Smooth muscle cell (in vitro differentiated cells): ENCODE measurements around the gene TRANK1. TPM values are rescaled to one million over a fixed set of nuclear protein-coding genes. Genes with fewer than 3 reads are reported as not detected.

Experiments used
- DNase-seq: peaks from one replicate; lab custom pipeline; 2025; ENCODE audit not compliant: unreplicated experiment; lab: John Stamatoyannopoulos, UW
- H2AFZ ChIP-seq: fragments of 200-600 bp; sonication (generic); 2 replicates; pipeline ENCODE4 v1.6.0; 2016; ENCODE audit warnings: antibody characterized with exemption, low read depth, mild to moderate bottlenecking
- H3F3A ChIP-seq: fragments of 200-600 bp; sonication (generic); 2 replicates; pipeline ENCODE4 v1.6.0; 2017; ENCODE audit warnings: antibody characterized with exemption, low read depth
- H3K27ac ChIP-seq: fragments of 200-600 bp; sonication (generic); 2 replicates; pipeline ENCODE4 v1.5.1; 2016; ENCODE audit warnings: low read depth, mild to moderate bottlenecking
- H3K27me3 ChIP-seq: fragments of 200-600 bp; sonication (generic); 2 replicates; pipeline ENCODE4 v1.6.1; 2016; ENCODE audit warnings: low read depth, mild to moderate bottlenecking
- H3K36me3 ChIP-seq: fragments of 200-600 bp; sonication (generic); 2 replicates; pipeline ENCODE4 v1.5.1; 2016; ENCODE audit warnings: low read depth
- H3K4me1 ChIP-seq: fragments of 200-600 bp; sonication (generic); 2 replicates; pipeline ENCODE4 v1.5.1; 2016; ENCODE audit warnings: low read depth
- H3K4me2 ChIP-seq: fragments of 200-600 bp; sonication (generic); 2 replicates; pipeline ENCODE4 v1.6.0; 2016; ENCODE audit warnings: mild to moderate bottlenecking
- H3K4me3 ChIP-seq: fragments of 200-600 bp; sonication (generic); 2 replicates; pipeline ENCODE4 v1.5.1; 2016; ENCODE audit warnings: mild to moderate bottlenecking
- H3K79me2 ChIP-seq: fragments of 200-600 bp; sonication (generic); 2 replicates; pipeline ENCODE4 v1.6.0; 2016; ENCODE audit warnings: low read depth, mild to moderate bottlenecking
- H3K9ac ChIP-seq: fragments of 200-600 bp; sonication (generic); 2 replicates; pipeline ENCODE4 v1.6.0; 2016; ENCODE audit warnings: low read depth
- H3K9me3 ChIP-seq: fragments of 200-600 bp; sonication (generic); replicated peaks from 2 replicates; pipeline ENCODE4 v1.5.1; 2016; ENCODE audit warnings: low read depth
- H4K20me1 ChIP-seq: fragments of 200-600 bp; sonication (generic); 2 replicates; pipeline ENCODE4 v1.6.0; 2016; ENCODE audit warnings: low read depth
- WGBS: methylation state at CpG from one replicate; pipeline ENCODE4 v1.1.7; 2016; ENCODE audit warnings: low lambda C conversion rate; 5-methylcytosine and 5-hydroxymethylcytosine counted together
- polyA plus RNA-seq: library from polyadenylated mRNA; unstranded; fragments of >200 nt; fragmentation: Nextera tagmentation; extraction: Ambion mirVana; gene quantifications from 2 replicates; pipeline ENCODE4 v1.2.1, GENCODE V29; 2016
- small RNA-seq: library from RNA; depleted of rRNA; stranded (forward); fragments of <200 nt; gene quantifications from one replicate; pipeline ENCODE3, GENCODE V24; 2014
- total RNA-seq: library from RNA; depleted of rRNA; stranded (reverse); fragments of >200 nt; gene quantifications from 2 replicates; pipeline ENCODE4 v1.2.3, GENCODE V29; 2014
- TF ChIP-seq, protein P1 (sequence below): fragments of 200-600 bp; sonication (generic); IDR thresholded peaks from 2 replicates; pipeline ENCODE4 v1.5.1; 2017; ENCODE audit warnings: borderline replicate concordance, mild to moderate bottlenecking, antibody characterized with exemption; ENCODE audit not compliant: insufficient read depth, poor library complexity, severe bottlenecking

Gene TRANK1
- total and polyA plus RNA-seq, 2 experiments from 2014 or later = 2.4 to 5.2 TPM

DNA sequence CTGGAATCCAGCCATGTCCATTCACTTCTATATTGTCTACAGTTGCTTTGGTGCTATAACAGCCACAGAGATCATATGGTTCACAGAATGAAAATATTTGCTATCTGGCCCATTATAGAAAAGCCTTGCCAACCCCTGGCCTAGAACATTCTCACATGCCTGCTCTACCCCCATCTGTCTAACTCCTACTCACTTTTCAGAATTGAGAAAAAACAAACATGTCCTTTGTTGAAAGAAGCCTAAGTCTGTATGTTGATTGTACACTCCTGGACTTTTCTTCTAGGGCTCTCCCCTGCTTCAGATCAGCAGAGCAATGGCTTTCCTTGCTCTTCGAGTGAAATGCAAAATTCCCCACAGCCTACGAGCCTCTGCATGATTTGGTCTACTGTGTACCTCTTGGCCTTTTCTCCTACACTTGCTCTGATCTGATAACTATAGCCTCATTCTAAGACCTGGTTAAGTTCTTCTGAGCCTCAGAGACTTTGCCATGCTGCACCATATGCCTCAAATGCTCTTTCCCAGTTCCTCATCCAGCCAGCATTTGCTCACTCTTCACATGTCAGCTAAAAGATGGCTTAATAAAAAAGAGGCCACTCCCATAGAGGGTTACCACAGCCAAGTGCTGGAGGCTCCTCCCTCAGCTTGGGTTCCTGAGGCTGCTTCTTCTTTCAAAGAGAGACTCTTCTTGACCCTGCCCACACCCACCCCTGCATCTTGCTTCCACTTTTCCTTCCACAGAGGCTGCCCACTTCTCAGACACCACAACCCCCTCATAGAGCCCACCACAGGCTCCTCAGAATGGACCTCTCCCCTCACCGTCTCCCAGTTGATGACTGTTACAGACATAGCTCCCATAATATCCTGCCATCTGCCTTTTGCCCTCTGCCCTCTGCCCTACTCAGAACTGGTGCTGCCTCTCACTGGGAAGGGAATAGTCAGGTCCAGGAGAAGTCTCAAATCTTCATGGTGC is 157.6 kb downstream of the TRANK1 start:
- no peak for DNase-seq
- no peak overlapping the region for H3K4me2 ChIP-seq
- TF ChIP-seq, protein P1, sequence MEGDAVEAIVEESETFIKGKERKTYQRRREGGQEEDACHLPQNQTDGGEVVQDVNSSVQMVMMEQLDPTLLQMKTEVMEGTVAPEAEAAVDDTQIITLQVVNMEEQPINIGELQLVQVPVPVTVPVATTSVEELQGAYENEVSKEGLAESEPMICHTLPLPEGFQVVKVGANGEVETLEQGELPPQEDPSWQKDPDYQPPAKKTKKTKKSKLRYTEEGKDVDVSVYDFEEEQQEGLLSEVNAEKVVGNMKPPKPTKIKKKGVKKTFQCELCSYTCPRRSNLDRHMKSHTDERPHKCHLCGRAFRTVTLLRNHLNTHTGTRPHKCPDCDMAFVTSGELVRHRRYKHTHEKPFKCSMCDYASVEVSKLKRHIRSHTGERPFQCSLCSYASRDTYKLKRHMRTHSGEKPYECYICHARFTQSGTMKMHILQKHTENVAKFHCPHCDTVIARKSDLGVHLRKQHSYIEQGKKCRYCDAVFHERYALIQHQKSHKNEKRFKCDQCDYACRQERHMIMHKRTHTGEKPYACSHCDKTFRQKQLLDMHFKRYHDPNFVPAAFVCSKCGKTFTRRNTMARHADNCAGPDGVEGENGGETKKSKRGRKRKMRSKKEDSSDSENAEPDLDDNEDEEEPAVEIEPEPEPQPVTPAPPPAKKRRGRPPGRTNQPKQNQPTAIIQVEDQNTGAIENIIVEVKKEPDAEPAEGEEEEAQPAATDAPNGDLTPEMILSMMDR = no peak
- no peak overlapping the region for H3K4me3 ChIP-seq
- no peak overlapping the region for H3K27ac ChIP-seq
- no peak overlapping the region for H2AFZ ChIP-seq
- no peaks in the 10 kb centered on the region for H3K4me1 ChIP-seq
- H3F3A ChIP-seq = no peaks in the 10 kb centered on the region
- no peak overlapping the region for H3K9ac ChIP-seq
- no peaks in the 10 kb centered on the region for H3K36me3 ChIP-seq
- no peaks in the 10 kb centered on the region for H3K9me3 ChIP-seq
- peaks cover 18% of the 10 kb centered on the region for H3K27me3 ChIP-seq
- no peaks in the 10 kb centered on the region for H3K79me2 ChIP-seq
- 70% methylated on average over 3 of the region's 3 CpGs for WGBS
- no peaks in the 10 kb centered on the region for H4K20me1 ChIP-seq

DNA sequence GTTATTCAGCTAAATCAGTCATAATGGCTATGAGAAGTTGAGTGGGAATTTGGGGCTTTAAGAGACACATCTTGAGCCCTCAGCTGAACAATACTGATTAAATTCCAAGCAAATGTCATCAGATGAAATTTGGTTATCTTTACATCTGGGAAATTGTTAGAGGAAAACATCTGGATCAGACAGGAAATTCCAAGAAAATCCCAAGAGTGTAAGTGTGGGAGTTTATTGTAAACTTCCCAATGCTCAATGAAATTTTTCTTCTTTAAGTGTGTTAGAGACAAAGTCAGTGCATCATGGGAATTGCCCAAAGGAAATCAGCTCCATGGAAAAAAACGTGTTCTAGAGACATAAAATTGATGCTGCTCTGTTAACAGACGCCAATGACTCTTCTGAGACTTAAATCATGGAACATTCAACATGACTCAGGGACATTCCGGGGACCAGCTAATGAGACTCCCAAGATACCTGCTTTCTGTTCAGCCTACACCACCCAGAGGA is 160.7 kb downstream of the TRANK1 start:
- Histone ChIP-seq H3K36me3 (no peaks in the 10 kb centered on the region), H3K4me3 (no peak overlapping the region), H2AFZ (no peak overlapping the region), H3F3A (no peaks in the 10 kb centered on the region), H3K27me3 (peaks cover 5% of the 10 kb centered on the region), H3K79me2 (no peaks in the 10 kb centered on the region), H3K4me2 (no peak overlapping the region), H4K20me1 (no peaks in the 10 kb centered on the region), H3K9me3 (no peaks in the 10 kb centered on the region), H3K27ac (no peak overlapping the region), H3K4me1 (no peaks in the 10 kb centered on the region), H3K9ac (no peak overlapping the region)
- WGBS = 42% methylated on average over 3 of the region's 3 CpGs
- TF ChIP-seq, protein P1 = no peak
- no peak for DNase-seq

DNA sequence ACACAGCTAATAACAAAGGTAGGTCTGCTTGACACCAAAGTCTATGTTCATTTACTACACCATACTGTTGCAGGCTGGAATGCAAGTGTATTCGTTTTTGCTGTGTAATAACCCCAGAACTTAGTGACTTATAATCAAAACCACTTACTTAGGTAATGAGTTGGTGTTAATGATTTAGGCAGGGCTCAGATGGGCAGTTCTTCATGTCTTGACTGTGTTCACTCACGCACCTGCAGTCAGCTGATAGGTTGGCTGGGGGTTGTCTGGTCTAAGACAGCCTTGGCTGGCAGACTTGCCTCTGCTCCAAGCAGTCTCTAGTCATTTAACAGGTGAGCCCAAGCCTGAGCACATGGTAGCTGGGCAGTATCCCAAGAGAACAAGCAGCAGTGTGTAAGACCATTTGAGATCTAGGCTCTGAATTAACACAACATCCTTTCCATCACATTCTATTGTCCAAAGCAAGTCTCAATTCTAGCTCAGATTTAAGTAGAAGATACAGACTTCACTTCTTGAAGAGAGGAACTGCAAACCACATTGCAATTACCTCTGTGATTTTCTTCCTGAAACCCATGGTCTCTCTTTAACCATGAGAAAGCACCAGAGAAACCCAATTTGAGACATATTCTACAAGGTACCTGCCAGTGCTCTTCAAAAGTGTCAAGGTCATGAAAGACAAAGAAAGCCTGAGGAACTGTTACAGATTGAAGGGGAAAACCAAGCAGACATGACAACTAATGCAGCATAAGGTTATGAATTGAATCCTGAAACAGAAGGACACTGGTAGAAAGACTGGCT is 167.2 kb downstream of the TRANK1 start:
- no peak overlapping the region for H3K4me3 ChIP-seq
- no peaks in the 10 kb centered on the region for H3K9me3 ChIP-seq
- 81% methylated on average over 2 of the region's 2 CpGs for WGBS
- H3K79me2 ChIP-seq = no peaks in the 10 kb centered on the region
- H4K20me1 ChIP-seq = no peaks in the 10 kb centered on the region
- no peaks in the 10 kb centered on the region for H3F3A ChIP-seq
- H3K4me2 ChIP-seq = no peak overlapping the region
- TF ChIP-seq, protein P1 = no peak
- H3K4me1 ChIP-seq = no peaks in the 10 kb centered on the region
- H3K36me3 ChIP-seq = no peaks in the 10 kb centered on the region
- H3K27me3 ChIP-seq = peaks cover 28% of the 10 kb centered on the region
- H3K9ac ChIP-seq = no peak overlapping the region
- no peak overlapping the region for H3K27ac ChIP-seq
- no peak for DNase-seq
- no peak overlapping the region for H2AFZ ChIP-seq

Small RNAs within 50 kb of the gene (small RNA-seq; reads per million reads assigned to genes)
- not detected for gene RNU6ATAC4P

Other genes starting within 250 kb of the TRANK1 start
- not detected in 2 replicates for gene DCLK3, start 180.5 kb downstream of the TRANK1 start, total RNA-seq
- not detected in 2 replicates for gene DCLK3, start 180.5 kb downstream of the TRANK1 start, polyA plus RNA-seq
- 18.6 and 26.0 TPM in 2 replicates for gene EPM2AIP1, start 48.1 kb upstream of the TRANK1 start, total RNA-seq
- 6.5 and 11.7 TPM in 2 replicates for gene EPM2AIP1, start 48.1 kb upstream of the TRANK1 start, polyA plus RNA-seq
- gene MLH1, start 48.5 kb upstream of the TRANK1 start, total RNA-seq = 28.3 and 35.0 TPM in 2 replicates
- 16.6 and 22.6 TPM in 2 replicates for gene MLH1, start 48.5 kb upstream of the TRANK1 start, polyA plus RNA-seq
- gene LRRFIP2, start 229.5 kb upstream of the TRANK1 start, total RNA-seq = 34.6 and 44.2 TPM in 2 replicates
- 25.6 and 36.0 TPM in 2 replicates for gene LRRFIP2, start 229.5 kb upstream of the TRANK1 start, polyA plus RNA-seq